Endothelial cell (in vitro differentiated cells): Measurements from ENCODE around the gene WDR48. TPM values are rescaled to one million over a fixed set of nuclear protein-coding genes. Genes with fewer than 3 reads are reported as not detected.

Experiments used
- DNase-seq: peaks from one replicate; pipeline ENCODE4 v3.0.0; 2021; ENCODE audit warnings: low spot score
- H3K27ac Mint-ChIP-seq: one replicate; pipeline ENCODE4 v1.8.0; 2021; ENCODE audit warnings: mixed read lengths, inconsistent platforms; ENCODE audit not compliant: unreplicated experiment
- H3K27me3 Mint-ChIP-seq: one replicate; pipeline ENCODE4 v1.8.0; 2021; ENCODE audit warnings: mild to moderate bottlenecking, moderate library complexity, mixed read lengths, inconsistent platforms; ENCODE audit not compliant: unreplicated experiment
- H3K36me3 Mint-ChIP-seq: one replicate; pipeline ENCODE4 v1.8.0; 2021; ENCODE audit warnings: mild to moderate bottlenecking, low read depth, mixed read lengths, inconsistent platforms; ENCODE audit not compliant: unreplicated experiment
- H3K4me1 Mint-ChIP-seq: one replicate; pipeline ENCODE4 v1.8.0; 2021; ENCODE audit warnings: mild to moderate bottlenecking, mixed read lengths, inconsistent platforms; ENCODE audit not compliant: unreplicated experiment
- H3K4me3 Mint-ChIP-seq: one replicate; pipeline ENCODE4 v1.8.0; 2021; ENCODE audit warnings: mild to moderate bottlenecking, mixed read lengths, inconsistent platforms; ENCODE audit not compliant: unreplicated experiment
- H3K9me3 Mint-ChIP-seq: one replicate; pipeline ENCODE4 v1.8.0; 2021; ENCODE audit warnings: mixed read lengths, inconsistent platforms; ENCODE audit not compliant: unreplicated experiment
- CTCF ChIP-seq: fragments of 200-600 bp; sonication (generic); IDR thresholded peaks from one replicate; pipeline ENCODE4 v1.5.0; 2021; ENCODE audit warnings: antibody characterized with exemption; ENCODE audit not compliant: unreplicated experiment
- total RNA-seq: library from RNA; stranded (reverse); fragmentation: NEBNext Ultra II Directional; extraction: Animal tissue kit (Norgen Biotek cat#: 25700); gene quantifications from one replicate; pipeline ENCODE4 v1.2.1, GENCODE V29; 2021; ENCODE audit not compliant: unreplicated experiment

WDR48 gene
- total RNA-seq, 1 donor from 2014 or later, result 33.4 TPM

- DNase-seq, result no peak
- H3K9me3 Mint-ChIP-seq, result no peaks in the 10 kb centered on the region
- H3K36me3 Mint-ChIP-seq, result peaks cover 37% of the 10 kb centered on the region
- no peak overlapping the region for H3K4me3 Mint-ChIP-seq
- peaks cover 49% of the 10 kb centered on the region for H3K4me1 Mint-ChIP-seq
- TF ChIP-seq CTCF, result no peak
- H3K27ac Mint-ChIP-seq, result no peak overlapping the region
- H3K27me3 Mint-ChIP-seq, result peaks cover 14% of the 10 kb centered on the region
Observed at GRCh38 chr3:39138804-39139415, 87.1 kb downstream of the WDR48 start.

- TF ChIP-seq CTCF, result no peak
- Mint-ChIP-seq H3K4me3 (no peak overlapping the region), H3K27ac (no peak overlapping the region), H3K4me1 (peaks cover 47% of the 10 kb centered on the region), H3K36me3 (peaks cover 38% of the 10 kb centered on the region), H3K9me3 (no peaks in the 10 kb centered on the region), H3K27me3 (peaks cover 14% of the 10 kb centered on the region)
- DNase-seq, result no peak
Observed at GRCh38 chr3:39139442-39139841, 87.6 kb downstream of the WDR48 start.

GRCh38 chr3:39140341-39140971 lies 88.6 kb downstream of the WDR48 start:
- Mint-ChIP-seq H3K9me3 (no peaks in the 10 kb centered on the region), H3K36me3 (peaks cover 40% of the 10 kb centered on the region), H3K27me3 (peaks cover 9% of the 10 kb centered on the region), H3K27ac (no peak overlapping the region), H3K4me3 (peak overlapping the region; percentile 77), H3K4me1 (peaks cover 39% of the 10 kb centered on the region)
- TF ChIP-seq CTCF, result no peak
- DNase-seq, result no peak

- H3K27ac Mint-ChIP-seq, result peak overlapping the region; percentile 52
- no peak for TF ChIP-seq CTCF
- H3K36me3 Mint-ChIP-seq, result peaks cover 46% of the 10 kb centered on the region
- H3K4me1 Mint-ChIP-seq, result peaks cover 42% of the 10 kb centered on the region
- H3K4me3 Mint-ChIP-seq, result peak overlapping the region; percentile 77
- peaks cover 11% of the 10 kb centered on the region for H3K27me3 Mint-ChIP-seq
- H3K9me3 Mint-ChIP-seq, result no peaks in the 10 kb centered on the region
- no peak for DNase-seq
Observed at GRCh38 chr3:39141171-39141995, 89.6 kb downstream of the WDR48 start.

GRCh38 chr3:39142067-39142466 lies 90.3 kb downstream of the WDR48 start:
- peaks cover 46% of the 10 kb centered on the region for H3K4me1 Mint-ChIP-seq

More at GRCh38 chr3:39142067-39142466, 90.3 kb downstream of the WDR48 start:
- no peak for TF ChIP-seq CTCF
- Mint-ChIP-seq H3K4me3 (no peak overlapping the region), H3K9me3 (no peaks in the 10 kb centered on the region), H3K27me3 (peaks cover 13% of the 10 kb centered on the region), H3K36me3 (peaks cover 43% of the 10 kb centered on the region), H3K27ac (peak overlapping the region; percentile 52)
- no peak for DNase-seq
